ENCODE data around the gene SLC49A3. TPM values are rescaled to one million over a fixed set of nuclear protein-coding genes. Genes with fewer than 3 reads are reported as not detected.
A peak's percentile ranks its signal among the peaks of the same experiment; 100 is the strongest.

The SLC49A3 gene
- total and polyA plus RNA-seq, 2 of the 13 experiments (the other 11 are each of a cell fraction or from before 2014, with no cell fraction given) = 0.07 to 0.17 TPM

GRCh38 chr4:687048-687970, 1.6 kb downstream of the SLC49A3 start (continued):
- TF ChIP-seq, protein P1, sequence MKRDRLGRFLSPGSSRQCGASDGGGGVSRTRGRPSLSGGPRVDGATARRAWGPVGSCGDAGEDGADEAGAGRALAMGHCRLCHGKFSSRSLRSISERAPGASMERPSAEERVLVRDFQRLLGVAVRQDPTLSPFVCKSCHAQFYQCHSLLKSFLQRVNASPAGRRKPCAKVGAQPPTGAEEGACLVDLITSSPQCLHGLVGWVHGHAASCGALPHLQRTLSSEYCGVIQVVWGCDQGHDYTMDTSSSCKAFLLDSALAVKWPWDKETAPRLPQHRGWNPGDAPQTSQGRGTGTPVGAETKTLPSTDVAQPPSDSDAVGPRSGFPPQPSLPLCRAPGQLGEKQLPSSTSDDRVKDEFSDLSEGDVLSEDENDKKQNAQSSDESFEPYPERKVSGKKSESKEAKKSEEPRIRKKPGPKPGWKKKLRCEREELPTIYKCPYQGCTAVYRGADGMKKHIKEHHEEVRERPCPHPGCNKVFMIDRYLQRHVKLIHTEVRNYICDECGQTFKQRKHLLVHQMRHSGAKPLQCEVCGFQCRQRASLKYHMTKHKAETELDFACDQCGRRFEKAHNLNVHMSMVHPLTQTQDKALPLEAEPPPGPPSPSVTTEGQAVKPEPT (CRISPR knock-in tag; IDR thresholded peaks at IDR 0.05; ENCODE audit: low read depth) = 0 out of 2 replicates have a peak, but pooled peaks have one; percentile 20
- TF ChIP-seq SOX13 (IDR thresholded peaks at IDR 0.05) = no peak
- 0 out of 4 replicates have a peak, but pooled peaks of 1 of the 2 experiments have one; percentile 5 for TF ChIP-seq SOX13 (CRISPR knock-in tag; conservative IDR thresholded peaks at IDR 0.05 in 1 of 2, IDR thresholded peaks at IDR 0.05 in 1 of 2)
- peak; percentile 79 for TF ChIP-seq RBFOX2 (IDR thresholded peaks at IDR 0.05; ENCODE audit: low read depth, low read length)
- TF ChIP-seq ZNF75D (CRISPR knock-in tag; IDR thresholded peaks at IDR 0.05; ENCODE audit: borderline replicate concordance) = no peak
- TF ChIP-seq ZFY (CRISPR knock-in tag; IDR thresholded peaks at IDR 0.05) = peak; percentile 62; the same call in 1 of the 2 replicates
- peak; percentile 90 for TF ChIP-seq ZNF292 (CRISPR knock-in tag; IDR thresholded peaks at IDR 0.05; ENCODE audit: borderline replicate concordance, low read depth)
- no peak for TF ChIP-seq DDIT3 (CRISPR knock-in tag; IDR thresholded peaks at IDR 0.05)
- peak; percentile 47; the same call in 1 of the 2 replicates for TF ChIP-seq CREBL2 (CRISPR knock-in tag; IDR thresholded peaks at IDR 0.05; ENCODE audit: borderline replicate concordance)
- peak; percentile 69; the same call in 1 of the 2 replicates for TF ChIP-seq KLF12 (CRISPR knock-in tag; IDR thresholded peaks at IDR 0.05; ENCODE audit: borderline replicate concordance)
- TF ChIP-seq THAP7 (CRISPR knock-in tag; IDR thresholded peaks at IDR 0.05) = 0 out of 2 replicates have a peak, but pooled peaks have one; percentile 28
- no peak for TF ChIP-seq AHR (CRISPR knock-in tag; IDR thresholded peaks at IDR 0.05)
- TF ChIP-seq KDM5A (IDR thresholded peaks at IDR 0.05; ENCODE audit: borderline replicate concordance, low read length) = no peak
- TF ChIP-seq ZMYM4 (CRISPR knock-in tag; IDR thresholded peaks at IDR 0.05) = no peak
- 0 out of 2 replicates have a peak, but pooled peaks have one; percentile 54 for TF ChIP-seq ZNF337 (CRISPR knock-in tag; IDR thresholded peaks at IDR 0.05; ENCODE audit: borderline replicate concordance, low read depth)
- TF ChIP-seq ZMAT3 (CRISPR knock-in tag; conservative IDR thresholded peaks at IDR 0.05) = peak; percentile 76
- TF ChIP-seq ZNF317 (CRISPR knock-in tag; IDR thresholded peaks at IDR 0.05) = 0 out of 2 replicates have a peak, but pooled peaks have one; percentile 61
- peak; percentile 35; the same call in 1 of the 2 replicates for TF ChIP-seq ZNF552 (CRISPR knock-in tag; IDR thresholded peaks at IDR 0.05; ENCODE audit: borderline replicate concordance)
- no peak for TF ChIP-seq ZNF720 (CRISPR knock-in tag; IDR thresholded peaks at IDR 0.05)
- TF ChIP-seq HOXA5 (CRISPR knock-in tag; IDR thresholded peaks at IDR 0.05) = 0 out of 2 replicates have a peak, but pooled peaks have one; percentile 33
- TF ChIP-seq, protein P2, sequence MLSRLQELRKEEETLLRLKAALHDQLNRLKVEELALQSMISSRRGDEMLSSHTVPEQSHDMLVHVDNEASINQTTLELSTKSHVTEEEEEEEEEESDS (CRISPR knock-in tag; IDR thresholded peaks at IDR 0.05; ENCODE audit: borderline replicate concordance) = no peak
- 0 out of 2 replicates have a peak, but pooled peaks have one; percentile 20 for TF ChIP-seq PITX1 (CRISPR knock-in tag; IDR thresholded peaks at IDR 0.05)
- TF ChIP-seq ZNF547 (CRISPR knock-in tag; IDR thresholded peaks at IDR 0.05) = 0 out of 2 replicates have a peak, but pooled peaks have one; percentile 49
- TF ChIP-seq EZH2 (conservative IDR thresholded peaks at IDR 0.05; ENCODE audit: low read depth, low read length) = no peak
- no peak for TF ChIP-seq NFKB2 (CRISPR knock-in tag; IDR thresholded peaks at IDR 0.05; ENCODE audit: borderline replicate concordance)
